Activated CD8-positive, alpha-beta memory T cell treated with anti-CD3 and anti-CD28 coated beads, Interleukin-2, amount 50 U/mL, for 1 hour (primary cell): ENCODE data around the gene PSMC3IP.
"Not testable (repeated sequence)": the region's sequence is repeated elsewhere in the genome, so short reads cannot be mapped to it uniquely, and the experiment has no call there.

Experiments
- DNase-seq: peaks from one replicate; pipeline ENCODE4 v3.0.0-alpha.2; 2020; ENCODE audit errors: extremely low read depth

Gene PSMC3IP

GRCh38 chr17:42560246-42560645 lies 17.3 kb downstream of the PSMC3IP start:
- DNase-seq = no peak

GRCh38 chr17:42559075-42559474 lies 18.5 kb downstream of the PSMC3IP start:
- no peak for DNase-seq

- not testable (repeated sequence) for DNase-seq
These were observed 21.4 kb downstream of the PSMC3IP start for GRCh38 chr17:42555961-42556617.

GRCh38 chr17:42555122-42555622 lies 22.4 kb downstream of the PSMC3IP start:
- no peak for DNase-seq

GRCh38 chr17:42554250-42555121 lies 23.0 kb downstream of the PSMC3IP start:
- DNase-seq = no peak

- DNase-seq = no peak
These were observed 23.7 kb downstream of the PSMC3IP start for GRCh38 chr17:42553866-42554249.

GRCh38 chr17:42553161-42553818 lies 24.2 kb downstream of the PSMC3IP start:
- no peak for DNase-seq

- not testable (repeated sequence) for DNase-seq
These were observed 24.8 kb downstream of the PSMC3IP start, which contains the start of gene HSD17B1 for GRCh38 chr17:42552736-42553135. Gene HSD17B1, plus strand, starts transcription at chr17:42552923. Its CDS starts 11 bp downstream, at chr17:42552934.

GRCh38 chr17:42548993-42549755 lies 28.4 kb downstream of the PSMC3IP start:
- no peak for DNase-seq

- no peak for DNase-seq
These were observed 29.3 kb downstream of the PSMC3IP start for GRCh38 chr17:42548070-42548837.

- no peak for DNase-seq
These were observed 29.8 kb downstream of the PSMC3IP start for GRCh38 chr17:42547698-42548069.

GRCh38 chr17:42547001-42547461 lies 30.5 kb downstream of the PSMC3IP start:
- DNase-seq = no peak

- DNase-seq = not testable (repeated sequence)
These were observed 31.6 kb downstream of the PSMC3IP start for GRCh38 chr17:42545755-42546505.

- DNase-seq = no peak
These were observed 32.6 kb downstream of the PSMC3IP start for GRCh38 chr17:42544874-42545283.

GRCh38 chr17:42543190-42544079 lies 34.1 kb downstream of the PSMC3IP start:
- DNase-seq = no peak

- DNase-seq = no peak
These were observed 36.3 kb downstream of the PSMC3IP start for GRCh38 chr17:42541041-42541833.

- not testable (repeated sequence) for DNase-seq
These were observed 37.0 kb downstream of the PSMC3IP start for GRCh38 chr17:42540558-42540957.

- no peak for DNase-seq
These were observed 39.0 kb downstream of the PSMC3IP start for GRCh38 chr17:42538482-42538881.
